ENCODE data around the gene HMGN3. TPM values are rescaled to one million over a fixed set of nuclear protein-coding genes. Genes with fewer than 3 reads are reported as not detected.
A peak's percentile ranks its signal among the peaks of the same experiment; 100 is the strongest.

Gene HMGN3
- total and polyA plus RNA-seq, 2 of the 13 experiments (the other 11 are each of a cell fraction or from before 2014, with no cell fraction given) = 67.9 to 145 TPM

- TF ChIP-seq ZFP36L2 (CRISPR knock-in tag; IDR thresholded peaks at IDR 0.05) = peak; percentile 78; the same call in 1 of the 2 replicates
- peak; percentile 40; the same call in 1 of the 2 replicates for TF ChIP-seq ZNF235 (CRISPR knock-in tag; IDR thresholded peaks at IDR 0.05; ENCODE audit: borderline replicate concordance)
- peak; percentile 51; the same call in 1 of the 2 replicates for TF ChIP-seq ZSCAN21 (CRISPR knock-in tag; IDR thresholded peaks at IDR 0.05; ENCODE audit: borderline replicate concordance)
- TF ChIP-seq ZNF816 (CRISPR knock-in tag; IDR thresholded peaks at IDR 0.05; ENCODE audit: borderline replicate concordance) = no peak
- no peak for TF ChIP-seq AFF4 (CRISPR knock-in tag; IDR thresholded peaks at IDR 0.05)
- peak; percentile 94 for TF ChIP-seq PATZ1 (CRISPR knock-in tag; IDR thresholded peaks at IDR 0.05)
- no peak; the same call in 1 of the 2 replicates for TF ChIP-seq ZNF776 (CRISPR knock-in tag; IDR thresholded peaks at IDR 0.05)
- TF ChIP-seq SP4 (CRISPR knock-in tag; IDR thresholded peaks at IDR 0.05) = peak; percentile 77; the same call in 1 of the 2 replicates
- no peak for TF ChIP-seq GATAD2A (CRISPR knock-in tag; IDR thresholded peaks at IDR 0.05)
- TF ChIP-seq SRF (IDR thresholded peaks at IDR 0.05; ENCODE audit: low read depth, low read length) = no peak
- TF ChIP-seq AKNA (CRISPR knock-in tag; IDR thresholded peaks at IDR 0.05; ENCODE audit: borderline replicate concordance) = no peak
- TF ChIP-seq ZBTB4 (CRISPR knock-in tag; IDR thresholded peaks at IDR 0.05; ENCODE audit: borderline replicate concordance) = no peak
- TF ChIP-seq MXD1 (CRISPR knock-in tag; IDR thresholded peaks at IDR 0.05) = peak; percentile 86
- TF ChIP-seq ZNF549 (CRISPR knock-in tag; IDR thresholded peaks at IDR 0.05) = no peak
These were observed 802 bp downstream of the HMGN3 start (continued) for GRCh38 chr6:79233611-79234149.

Measured in HepG2 (cell line).